Tibial nerve (tissue), 4 donors: ENCODE measurements around the gene YTHDF1.

ENCODE experiments used
- CTCF ChIP-seq, 5 experiments: fragments of 200-600 bp in 3 of 5; fragments of 450-650 bp in 2 of 5; sonication (generic) in 3 of 5; IDR thresholded peaks; one replicate each; pipeline ENCODE4 v1.5.1; 2016 to 2019; ENCODE audit warnings: antibody characterized with exemption in 5 of 5, mild to moderate bottlenecking in 3 of 5, moderate library complexity in 2 of 5
- EP300 ChIP-seq, 2 donors: sonication (generic); formaldehyde crosslinking; IDR thresholded peaks; one replicate each; pipeline ENCODE4 v1.6.1; 2017; ENCODE audit warnings: antibody characterized with exemption in 2 of 2, mild to moderate bottlenecking in 1 of 2
- POLR2A ChIP-seq, 2 donors: fragments of 450-650 bp; IDR thresholded peaks; one replicate each; pipeline ENCODE4 v1.6.1; 2017; ENCODE audit warnings: antibody characterized with exemption in 2 of 2, mild to moderate bottlenecking in 2 of 2, moderate library complexity in 2 of 2

GRCh38 chr20:63149531-63150192 lies 66.3 kb downstream of the YTHDF1 start:
- TF ChIP-seq CTCF (IDR thresholded peaks at IDR 0.05) (no peak), POLR2A (IDR thresholded peaks at IDR 0.05) (no peak), EP300 (IDR thresholded peaks at IDR 0.05) (no peak)
